Epithelial cell of esophagus (primary cell): Measurements from ENCODE around the gene LMNTD1.

Source experiments
- DNase-seq: peaks from one replicate; pipeline ENCODE4 v3.0.0; 2010; ENCODE audit warnings: low read depth
- H3K4me3 ChIP-seq: 2 replicates; pipeline ENCODE4 v1.5.1; 2011; ENCODE audit warnings: mild to moderate bottlenecking, low read length, control low read depth
- CTCF ChIP-seq: IDR thresholded peaks from 2 replicates; pipeline ENCODE4 v1.5.1; 2011; ENCODE audit warnings: low read depth, mild to moderate bottlenecking, low read length, control low read depth, inconsistent platforms; ENCODE audit not compliant: insufficient read depth; ENCODE audit errors: missing control alignments

Gene LMNTD1

DNA sequence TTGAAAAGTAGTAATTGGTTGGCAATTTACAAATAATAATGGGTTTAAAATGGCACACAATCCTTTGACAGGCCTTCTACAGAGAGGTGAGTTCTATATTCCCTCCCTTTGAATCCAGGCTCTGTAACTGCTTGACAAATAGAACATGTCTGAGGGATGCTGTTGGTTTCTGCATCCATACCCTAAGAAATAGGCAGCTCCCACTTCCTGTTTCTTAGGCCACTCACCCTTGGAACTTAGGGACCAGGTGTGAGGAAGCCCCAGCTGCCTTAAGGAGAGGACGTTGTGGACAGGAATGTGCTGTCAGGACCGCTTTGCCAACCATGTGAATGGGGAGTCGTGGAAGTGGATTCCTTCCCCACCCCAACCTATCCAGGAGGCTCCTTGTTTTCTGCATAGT, 59.4 kb downstream of the LMNTD1 start:
- DNase-seq = no peak
- no peak for TF ChIP-seq CTCF
- H3K4me3 ChIP-seq = no peak overlapping the region

GRCh38 chr12:25491396-25492325, 61.4 kb downstream of the LMNTD1 start:
- peak; percentile 31 for DNase-seq
- no peak for TF ChIP-seq CTCF

GRCh38 chr12:25488956-25489870, 63.9 kb downstream of the LMNTD1 start:
- peak overlapping the region; percentile 34 for H3K4me3 ChIP-seq
- DNase-seq = peak; percentile 62

More at GRCh38 chr12:25491396-25492325, 61.4 kb downstream of the LMNTD1 start:
- H3K4me3 ChIP-seq = no peak overlapping the region

DNA sequence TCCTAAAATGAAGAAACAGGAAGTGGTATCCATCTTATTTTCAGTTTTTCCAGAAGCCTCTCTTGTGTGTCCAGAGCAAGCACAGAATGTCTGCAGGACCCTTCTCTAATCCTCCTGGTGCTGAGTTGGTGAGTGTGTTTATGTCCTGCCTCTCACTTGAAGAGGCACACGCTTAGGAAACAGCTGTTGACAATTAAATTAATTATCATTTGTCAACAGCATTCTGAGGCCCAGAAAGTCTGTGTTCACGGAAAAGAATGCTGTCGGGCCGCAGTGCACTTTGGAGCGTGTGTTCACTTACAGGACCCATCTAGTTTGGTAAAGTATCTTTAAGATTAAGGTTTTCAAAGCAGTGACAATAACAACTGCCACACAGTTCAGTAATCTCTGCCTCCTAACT, 70.5 kb downstream of the LMNTD1 start:
- TF ChIP-seq CTCF = no peak
- no peak overlapping the region for H3K4me3 ChIP-seq
- DNase-seq = no peak

- no peak for TF ChIP-seq CTCF
- H3K4me3 ChIP-seq = no peak overlapping the region
- DNase-seq = no peak
These were observed 72.9 kb downstream of the LMNTD1 start for GRCh38 chr12:25480145-25480544.

- TF ChIP-seq CTCF = no peak
- no peak overlapping the region for H3K4me3 ChIP-seq
- no peak for DNase-seq
These were observed 75.9 kb downstream of the LMNTD1 start for GRCh38 chr12:25477217-25477616.

DNA sequence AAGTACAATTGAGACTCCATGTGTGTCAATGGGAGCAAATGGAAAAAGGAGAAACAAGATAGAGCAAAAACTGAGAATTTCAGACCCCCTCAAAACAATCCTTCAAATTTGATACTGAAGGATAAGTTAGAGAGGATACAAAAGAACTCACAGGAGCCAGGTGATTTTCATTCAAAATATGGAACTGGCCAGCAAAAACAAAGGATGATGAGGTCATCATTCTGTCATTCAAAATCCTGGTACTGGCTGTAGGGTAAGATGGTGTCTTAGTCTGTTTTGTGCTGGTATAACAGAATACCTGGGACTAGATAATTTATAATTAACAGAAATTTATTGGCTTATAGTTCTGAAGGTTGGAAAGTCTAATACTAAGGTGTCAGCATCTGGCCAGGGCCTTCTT, 80.6 kb downstream of the LMNTD1 start:
- no peak for TF ChIP-seq CTCF
- H3K4me3 ChIP-seq = no peak overlapping the region
- DNase-seq = no peak
